Stimulated activated CD8-positive, alpha-beta memory T cell treated with anti-CD3 and anti-CD28 coated beads, Interleukin-4, amount 100 ng/mL, for 48 hours (primary cell): Measurements from ENCODE around the gene SCMH1.

Source experiments
- DNase-seq: peaks from one replicate; pipeline ENCODE4 v3.0.0-alpha.2; 2020

Gene SCMH1

DNA sequence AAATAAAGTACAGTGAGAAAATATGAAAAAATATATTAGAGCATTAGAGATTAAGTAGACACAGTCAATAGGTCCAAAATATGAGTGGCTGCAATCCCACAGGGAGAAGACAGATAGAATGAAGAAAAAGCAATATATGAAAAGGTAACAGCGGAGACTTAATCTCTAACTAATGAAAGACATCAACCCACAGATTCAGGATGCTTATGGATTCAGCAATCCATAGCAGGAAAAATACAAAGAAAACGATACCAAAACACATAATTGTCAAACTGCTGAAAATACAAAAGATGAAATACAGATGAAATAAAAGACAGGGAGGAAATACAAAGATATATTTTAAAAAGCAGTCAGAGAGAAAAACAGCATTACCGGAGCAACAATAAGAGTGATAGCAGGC lies 163.9 kb downstream of the SCMH1 start:
- DNase-seq, result no peak

DNA sequence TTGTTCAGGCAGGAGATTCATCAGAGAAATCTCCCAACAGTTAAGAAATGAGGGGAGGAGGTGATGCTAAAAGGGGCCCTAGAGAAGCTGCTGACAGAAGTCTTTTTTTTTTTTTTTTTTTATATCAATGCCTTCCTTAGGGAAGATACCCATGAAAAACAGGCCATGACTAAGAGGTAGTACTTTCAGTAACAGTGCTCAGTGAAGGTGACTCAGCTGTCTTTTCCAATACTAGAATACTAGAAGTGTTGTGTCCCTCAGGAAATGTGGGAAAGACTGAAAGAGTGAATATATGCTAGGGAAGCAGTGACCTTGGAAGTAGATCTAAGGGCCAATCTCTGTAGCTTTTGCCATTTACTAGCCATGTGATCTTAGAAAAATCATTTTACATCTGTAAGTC lies 168.1 kb downstream of the SCMH1 start:
- no peak for DNase-seq

DNA sequence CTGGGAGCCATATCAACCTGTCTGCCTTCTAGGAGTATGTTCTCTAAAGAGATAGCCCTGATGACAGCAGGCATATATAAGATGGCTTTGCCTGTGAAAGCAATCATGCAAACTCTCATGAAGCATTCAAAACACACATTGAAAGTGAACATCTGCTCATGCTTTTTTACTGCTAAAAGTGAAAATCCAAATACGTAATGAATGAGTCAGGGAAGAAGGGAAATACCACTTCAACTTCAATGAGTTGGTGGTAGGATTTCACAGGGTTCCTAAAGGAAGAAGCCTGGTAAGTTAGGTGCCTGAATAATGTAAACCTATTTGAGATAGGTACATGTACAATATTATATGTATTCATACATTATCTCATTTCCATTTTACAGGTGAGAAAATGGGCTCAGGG lies 170.1 kb downstream of the SCMH1 start:
- DNase-seq, result no peak

DNA sequence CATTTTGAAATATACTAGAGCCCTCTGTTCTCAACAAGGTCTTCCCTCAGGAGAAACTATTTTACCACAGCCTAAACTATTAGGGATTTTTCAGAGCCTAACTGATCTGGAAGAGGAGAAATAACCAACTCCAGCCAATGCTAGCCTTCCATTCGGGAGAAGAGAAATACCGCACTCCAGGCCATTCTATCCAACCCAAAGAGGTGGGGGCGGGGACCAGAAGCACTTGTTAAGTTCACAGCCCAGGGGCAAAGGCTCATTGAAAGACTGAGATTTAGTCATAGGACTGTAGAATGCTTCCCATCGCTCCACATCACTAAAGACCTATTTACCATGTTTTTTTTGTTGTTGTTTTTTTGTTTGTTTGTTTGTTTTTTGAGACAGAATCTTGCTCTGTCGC lies 185.2 kb downstream of the SCMH1 start:
- no peak for DNase-seq

- no peak for DNase-seq
Measured at GRCh38 chr1:41053316-41053715, 188.8 kb downstream of the SCMH1 start.

DNA sequence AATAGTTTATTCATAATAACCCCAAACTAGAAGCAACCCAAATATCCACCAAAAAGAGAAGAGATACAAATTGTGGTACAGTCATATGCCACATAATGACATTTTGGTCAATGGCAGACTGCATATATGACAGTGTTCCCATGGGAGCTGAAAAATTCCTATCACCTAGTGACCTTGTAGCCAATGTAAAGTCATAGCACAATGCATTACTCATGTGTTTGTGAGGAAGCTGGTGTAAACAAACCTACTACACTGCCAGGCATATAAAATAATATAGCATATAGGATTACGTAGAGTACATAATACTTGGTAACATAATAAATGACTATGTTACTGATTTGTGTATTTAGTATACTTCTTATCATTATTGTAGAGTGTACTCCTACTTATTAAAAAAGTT lies 191.1 kb downstream of the SCMH1 start:
- DNase-seq, result no peak

GRCh38 chr1:41048540-41048939 lies 193.6 kb downstream of the SCMH1 start:
- DNase-seq, result no peak

- no peak for DNase-seq
Measured at GRCh38 chr1:41046347-41046775, 195.7 kb downstream of the SCMH1 start.

DNA sequence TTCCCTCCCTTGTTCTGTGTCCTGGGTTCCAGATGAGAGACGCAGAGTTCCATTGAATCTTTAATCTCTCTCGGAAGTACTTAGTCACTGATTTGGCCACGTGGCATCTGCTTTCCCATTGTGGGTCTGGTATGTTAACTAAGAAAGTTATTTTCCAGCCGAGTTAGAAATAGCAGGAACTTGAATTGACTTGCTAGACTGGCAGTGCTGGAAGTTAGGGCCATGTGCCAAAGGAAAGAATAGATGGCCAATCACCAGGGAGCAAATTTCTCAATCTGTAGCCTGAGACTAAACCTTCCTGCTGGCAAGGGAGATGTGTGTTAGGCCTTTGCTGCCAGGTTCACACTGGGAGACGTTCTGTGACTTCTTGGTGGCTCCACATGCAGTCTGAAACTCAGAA lies 196.4 kb downstream of the SCMH1 start:
- DNase-seq, result no peak

DNA sequence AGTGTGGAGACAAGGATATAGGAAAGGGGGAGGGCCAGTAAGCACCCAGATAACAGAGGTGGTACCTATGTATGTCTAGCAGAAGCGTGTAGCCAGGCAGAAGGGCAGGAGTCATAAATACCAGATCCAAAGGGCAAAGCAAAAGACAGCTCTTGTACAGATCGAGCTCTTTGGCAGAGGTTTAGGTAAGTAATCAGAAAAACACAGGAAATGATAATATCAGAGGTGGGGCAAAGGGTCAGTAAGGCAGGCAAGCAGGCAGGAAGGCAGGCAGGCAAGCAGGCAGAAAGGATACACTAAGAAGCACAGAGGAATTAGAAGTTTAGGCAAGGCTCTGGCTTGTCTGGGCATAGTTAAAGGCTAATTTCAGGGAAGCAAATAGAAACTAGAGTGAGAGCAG lies 197.9 kb downstream of the SCMH1 start:
- no peak for DNase-seq

- DNase-seq, result no peak
Measured at GRCh38 chr1:41041614-41042270, 200.4 kb downstream of the SCMH1 start.

DNA sequence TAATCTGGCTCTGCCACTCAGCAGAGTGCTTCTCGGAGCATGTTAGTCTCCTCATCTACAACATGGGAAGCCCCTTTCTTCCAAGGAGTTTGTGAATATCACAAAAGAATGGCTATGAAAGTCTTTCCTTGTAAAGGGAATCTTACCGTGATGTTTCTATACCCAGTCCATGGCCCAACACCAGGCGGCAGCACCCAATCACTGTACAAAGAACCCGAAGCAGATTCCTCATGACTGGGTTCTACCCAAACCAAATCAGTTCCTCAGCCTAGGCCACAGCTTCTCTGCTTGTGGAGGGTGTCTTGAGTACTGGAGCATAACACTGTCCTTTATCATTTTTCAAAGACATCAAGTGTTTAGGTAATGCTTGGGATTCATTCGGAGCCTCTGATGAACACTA lies 204.0 kb downstream of the SCMH1 start:
- no peak for DNase-seq

- no peak for DNase-seq
Measured at GRCh38 chr1:41037116-41037903, 204.8 kb downstream of the SCMH1 start.

- no peak for DNase-seq
Measured at GRCh38 chr1:41033272-41033671, 208.8 kb downstream of the SCMH1 start.

GRCh38 chr1:41032147-41032546 lies 210.0 kb downstream of the SCMH1 start:
- no peak for DNase-seq

- no peak for DNase-seq
Measured at GRCh38 chr1:41030872-41031616, 211.1 kb downstream of the SCMH1 start.

DNA sequence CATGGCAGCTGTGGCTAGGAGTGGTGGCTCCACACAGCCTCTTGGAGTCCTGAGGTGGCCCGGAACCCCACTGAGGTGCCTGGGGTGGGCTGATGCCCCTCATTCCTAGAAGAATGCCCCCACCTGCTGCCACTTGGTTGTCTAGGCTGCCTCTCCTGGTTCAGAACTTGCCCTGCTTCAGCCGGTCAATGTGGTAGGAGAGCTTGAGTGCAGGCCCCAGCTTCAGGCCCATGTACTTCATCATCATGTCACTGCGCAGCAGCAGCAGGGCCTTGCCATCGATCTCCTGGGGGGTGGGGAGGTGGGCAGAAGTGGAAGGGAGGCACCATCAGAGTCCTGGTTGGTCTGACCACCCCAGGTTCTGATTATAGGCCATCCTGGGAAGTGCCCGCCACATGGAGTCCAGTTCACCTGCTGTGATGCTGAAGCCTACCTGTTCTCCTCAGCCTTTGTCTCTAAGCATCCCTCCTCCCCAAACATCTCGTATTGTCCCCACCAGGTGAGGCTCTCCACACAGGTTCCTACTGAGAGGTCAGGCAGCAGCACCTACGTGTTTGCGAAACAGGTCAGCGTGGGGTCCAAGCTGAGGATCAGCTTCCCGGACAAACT lies 214.0 kb downstream of the SCMH1 start:
- DNase-seq, result no peak

GRCh38 chr1:41025979-41026819 lies 215.9 kb downstream of the SCMH1 start:
- no peak for DNase-seq

DNA sequence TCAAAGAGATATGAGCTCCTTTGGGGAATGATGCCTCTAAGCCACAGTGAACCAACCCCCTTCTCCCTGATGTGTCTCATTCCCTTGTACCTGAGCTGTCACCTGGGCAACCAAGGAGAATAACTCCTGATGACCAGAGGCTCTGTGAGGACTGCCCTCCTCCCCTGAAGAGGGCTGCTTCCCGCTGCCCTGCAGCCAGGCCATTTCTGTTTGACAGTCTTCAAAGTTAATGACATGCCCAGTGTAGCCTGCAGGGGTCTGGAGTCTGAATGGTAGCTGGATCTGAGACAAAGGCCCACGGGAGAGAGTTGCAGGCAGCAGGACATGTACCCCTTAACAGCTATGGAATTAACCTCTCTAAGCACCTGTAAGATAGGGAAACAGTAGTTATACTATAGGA lies 217.2 kb downstream of the SCMH1 start:
- no peak for DNase-seq

DNA sequence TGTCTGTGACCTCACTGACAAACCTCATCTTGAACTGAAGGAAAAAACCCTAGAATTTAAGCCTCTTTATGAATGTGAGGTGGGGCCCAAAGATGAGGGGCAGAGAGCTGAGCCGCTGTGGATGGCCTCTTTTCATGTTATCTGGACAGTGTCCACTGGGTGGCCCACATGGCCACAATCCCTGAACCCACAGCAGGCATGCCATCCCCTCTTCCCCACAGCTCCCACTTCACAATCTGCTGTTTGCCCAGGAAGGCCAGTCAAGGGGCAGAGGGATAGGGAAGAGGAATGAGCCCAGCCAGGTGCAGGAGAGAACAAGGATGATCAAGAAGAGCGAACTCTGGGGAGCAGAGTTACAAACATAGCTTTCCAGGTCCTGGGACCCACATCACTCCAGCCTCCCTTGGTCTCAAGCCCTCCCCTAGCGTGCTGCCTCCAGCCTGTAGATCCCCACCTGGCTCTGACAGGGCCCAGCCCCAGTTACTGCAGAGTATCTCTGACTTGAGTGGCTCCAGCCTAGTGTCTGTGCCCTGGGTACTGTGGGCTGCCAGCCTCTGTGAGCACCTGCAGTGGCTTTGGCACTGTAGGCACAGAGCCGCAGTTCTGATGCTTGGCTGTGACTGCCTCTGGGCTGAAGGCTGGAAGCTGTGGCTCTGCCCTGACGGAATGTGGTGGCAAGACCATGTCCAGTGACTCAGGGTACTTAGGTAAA lies 218.7 kb downstream of the SCMH1 start:
- DNase-seq, result no peak

- DNase-seq, result no peak
Measured at GRCh38 chr1:41022424-41022823, 219.7 kb downstream of the SCMH1 start.
